Dedifferentiated amniotic fluid mesenchymal stem cell (primary cell): ENCODE measurements around the gene SLCO2A1.

Experiments
- DNase-seq: peaks from one replicate; pipeline ENCODE4 v3.0.0-alpha.2; 2016; ENCODE audit errors: extremely low spot score

Gene SLCO2A1

DNA sequence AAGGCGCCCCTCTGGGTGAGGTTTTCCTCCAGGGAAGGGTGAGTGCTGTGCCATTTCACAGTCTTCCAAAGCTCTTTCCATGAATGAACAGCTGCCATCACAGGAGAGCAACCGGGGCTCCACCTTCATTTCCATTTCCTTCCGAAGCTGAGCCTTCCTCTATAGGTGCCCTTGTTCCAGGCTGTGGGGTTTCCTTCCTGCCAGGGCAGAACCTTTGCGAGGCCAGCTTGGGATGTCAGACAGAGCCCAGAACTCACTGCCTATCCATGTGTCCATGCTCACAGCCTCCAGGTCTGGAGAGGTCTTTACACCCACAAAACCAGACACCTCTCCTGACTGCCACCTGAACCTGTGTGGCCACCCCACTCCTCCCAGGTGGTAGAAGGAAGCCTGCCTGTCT is 49.2 kb downstream of the SLCO2A1 start:
- no peak for DNase-seq

DNA sequence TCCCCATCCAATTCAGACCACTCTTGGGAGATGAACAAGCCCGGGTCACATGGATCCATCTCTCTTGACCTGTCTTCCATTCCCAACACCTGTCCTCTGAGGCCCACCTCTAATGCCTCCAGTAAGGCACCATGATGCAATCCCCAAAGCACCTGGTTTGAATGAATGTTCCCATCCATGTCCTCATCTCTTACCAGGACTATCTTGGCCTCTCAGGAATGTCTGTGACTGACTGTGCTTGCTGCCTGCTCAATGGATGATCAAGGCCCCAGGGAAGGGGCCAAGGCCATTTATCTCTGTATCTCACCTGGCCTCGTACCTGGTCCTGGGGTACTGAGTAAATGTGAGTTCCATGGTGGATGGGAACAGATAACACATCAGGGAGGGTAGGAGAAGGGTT is 49.7 kb downstream of the SLCO2A1 start:
- no peak for DNase-seq

DNA sequence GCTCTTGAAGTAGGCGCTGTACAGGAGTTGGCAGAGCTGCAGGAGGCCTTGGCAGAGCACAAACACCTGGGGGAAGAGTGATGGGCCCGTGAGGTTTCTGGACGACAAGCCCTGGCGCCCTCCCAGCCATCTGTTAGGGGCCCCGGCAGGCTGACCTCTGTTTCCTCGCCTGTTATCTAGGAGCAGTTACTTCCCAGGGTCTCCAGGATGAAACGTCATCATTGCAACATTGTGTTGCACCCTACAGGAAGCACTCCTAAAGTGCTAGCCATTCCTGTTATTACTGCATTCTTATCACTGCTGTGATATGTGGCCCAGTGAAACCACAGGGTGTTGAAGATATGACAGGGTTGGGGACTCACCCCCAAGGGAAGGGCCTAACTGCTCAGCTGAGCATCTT is 50.2 kb downstream of the SLCO2A1 start:
- DNase-seq = no peak

DNA sequence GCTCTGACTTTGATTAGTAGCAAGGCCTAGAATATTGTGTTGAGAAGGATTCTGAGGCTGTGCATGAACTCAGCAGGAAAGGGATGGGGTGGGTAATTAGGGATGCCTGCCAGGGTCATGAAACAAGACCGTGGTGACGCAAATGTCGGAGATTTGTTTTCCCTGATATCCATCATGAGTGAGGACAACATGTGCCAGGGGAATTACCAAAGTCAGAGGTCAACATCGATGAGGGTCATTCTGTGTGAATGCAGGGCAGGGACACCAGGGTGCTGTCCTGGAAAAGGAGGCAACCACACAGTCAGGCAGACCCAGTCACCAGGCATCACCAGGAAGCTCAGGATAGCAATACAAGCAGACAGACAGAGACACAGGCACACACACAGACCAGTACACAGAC is 52.2 kb downstream of the SLCO2A1 start:
- DNase-seq = no peak

DNA sequence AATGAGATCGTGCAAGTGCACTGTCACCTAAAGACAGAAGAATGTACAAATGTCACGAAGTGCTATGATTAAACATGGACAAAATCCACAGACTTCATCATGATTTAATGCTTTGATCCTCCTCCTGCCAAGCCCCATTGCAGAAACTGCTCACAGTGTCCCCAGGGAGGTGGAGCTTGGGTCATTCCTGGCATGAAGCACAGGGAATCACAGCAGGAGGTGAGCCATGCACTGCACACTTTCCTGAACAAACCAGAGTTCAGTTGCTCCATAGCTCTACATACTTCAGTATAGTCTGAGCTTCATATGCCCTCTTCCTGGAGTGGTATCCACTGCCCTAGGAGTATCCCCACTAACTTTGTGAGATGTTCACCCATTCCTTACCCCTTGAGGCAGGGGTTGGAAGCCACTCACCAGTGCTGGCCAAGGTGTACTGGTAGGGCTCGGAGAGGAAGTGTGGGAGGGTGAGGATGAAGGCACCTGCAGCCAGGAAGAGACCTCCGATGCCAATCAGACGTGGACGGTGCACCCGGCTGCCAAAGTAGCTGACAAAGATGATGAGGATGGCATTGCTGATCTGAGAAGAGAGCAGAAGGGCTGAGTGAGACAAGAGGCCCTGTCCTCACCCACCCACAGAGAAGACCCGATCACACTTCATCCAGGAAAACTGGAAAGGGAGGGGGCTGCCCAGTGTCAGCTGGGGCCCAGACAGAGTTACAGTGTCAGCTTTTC is 56.3 kb downstream of the SLCO2A1 start:
- DNase-seq = no peak

DNA sequence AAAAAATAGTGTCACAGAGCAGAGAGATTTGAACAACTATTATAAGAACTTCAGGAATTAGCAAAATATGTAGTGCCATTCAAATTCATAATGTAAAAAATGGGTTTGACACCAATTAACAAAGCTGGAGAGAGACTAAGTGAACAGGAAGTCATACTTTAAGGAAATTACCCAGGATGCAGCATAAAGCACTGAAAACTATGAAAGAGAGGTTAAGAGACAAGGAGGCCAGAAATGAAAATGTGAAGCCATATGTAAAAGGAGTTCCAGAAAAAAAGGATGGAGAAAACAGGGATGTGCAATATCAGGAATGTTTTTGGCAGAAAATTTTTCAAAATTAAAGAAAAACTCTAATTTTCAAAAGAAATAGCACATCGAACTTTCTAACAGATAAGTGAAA is 57.6 kb downstream of the SLCO2A1 start:
- no peak for DNase-seq

DNA sequence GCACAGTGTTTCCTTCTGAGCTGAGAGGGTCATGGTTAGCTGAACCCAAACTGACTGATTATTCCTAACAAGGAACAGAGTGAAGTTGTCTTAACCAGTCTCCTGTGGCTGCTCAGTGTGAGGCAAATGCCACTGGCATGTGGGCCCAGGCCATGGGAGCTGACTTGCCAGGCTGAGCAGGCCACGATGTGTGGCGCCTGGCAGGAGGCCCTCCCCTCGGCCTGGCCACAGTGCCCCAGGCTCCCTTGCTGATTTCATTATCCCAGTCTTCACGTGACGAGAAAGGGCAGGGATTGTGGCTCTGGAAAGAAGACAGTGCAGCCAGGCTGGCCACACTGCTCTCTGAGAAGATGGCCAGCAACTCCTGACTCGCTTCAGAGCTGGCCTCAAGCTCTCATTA is 58.8 kb downstream of the SLCO2A1 start:
- no peak for DNase-seq

DNA sequence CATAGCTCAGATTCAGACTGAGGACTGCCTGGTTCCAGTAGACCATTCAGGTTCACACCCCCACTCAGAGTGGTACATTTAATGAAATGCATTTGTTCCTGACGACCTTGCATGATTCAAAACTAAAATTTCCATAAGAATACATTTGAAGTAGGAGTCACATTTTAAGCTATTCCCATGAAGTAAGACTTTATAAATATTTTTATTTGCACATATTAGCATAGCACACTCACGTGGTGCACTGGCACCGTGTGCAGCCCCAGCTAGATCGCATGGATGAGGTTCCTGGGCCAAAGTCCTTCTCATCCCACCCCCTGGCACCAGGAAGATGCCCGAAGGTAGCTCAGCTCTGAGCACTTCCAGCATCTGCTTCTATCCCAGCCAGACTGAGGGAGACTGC is 59.4 kb downstream of the SLCO2A1 start:
- no peak for DNase-seq

DNA sequence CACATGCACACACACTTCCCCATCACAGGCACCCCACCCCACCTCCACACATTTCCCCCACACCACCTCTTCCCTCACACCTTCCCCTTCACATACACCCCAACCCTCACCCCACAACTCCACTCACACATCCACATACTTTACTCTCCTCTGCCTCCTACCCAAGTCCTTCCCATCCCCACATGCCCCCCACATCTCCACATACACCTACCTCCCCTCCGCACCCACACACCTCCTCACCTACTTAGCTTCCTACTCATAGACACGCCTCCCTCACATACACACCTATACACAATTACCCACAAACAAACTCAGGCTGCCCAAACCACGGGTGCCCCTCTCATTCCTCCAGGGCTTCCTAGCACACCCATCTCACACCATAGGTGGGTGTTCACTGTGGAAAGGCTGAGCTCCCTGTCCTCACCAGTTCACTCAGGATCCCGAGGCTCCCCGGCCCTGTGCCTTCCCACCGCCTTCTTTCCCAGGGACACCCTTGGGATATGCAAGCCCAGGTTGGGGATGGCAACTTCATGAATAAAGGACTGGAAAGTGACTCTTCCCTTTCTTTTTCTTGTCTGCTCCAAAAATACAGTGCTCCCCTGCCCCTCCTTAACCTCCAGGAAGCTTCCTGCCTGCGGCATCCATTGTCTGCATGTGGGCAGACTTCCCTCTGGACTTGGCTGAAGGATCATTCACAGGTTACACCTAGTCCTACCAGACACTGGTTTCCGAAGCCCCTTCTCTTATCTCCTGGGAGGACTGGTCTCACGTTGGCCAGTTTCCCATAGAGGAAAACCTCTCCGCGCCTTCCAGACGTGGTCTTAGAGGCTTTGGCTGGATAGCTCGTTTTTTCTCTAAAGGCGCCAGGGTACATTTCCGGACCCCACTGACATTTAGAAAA is 61.5 kb downstream of the SLCO2A1 start:
- no peak for DNase-seq

DNA sequence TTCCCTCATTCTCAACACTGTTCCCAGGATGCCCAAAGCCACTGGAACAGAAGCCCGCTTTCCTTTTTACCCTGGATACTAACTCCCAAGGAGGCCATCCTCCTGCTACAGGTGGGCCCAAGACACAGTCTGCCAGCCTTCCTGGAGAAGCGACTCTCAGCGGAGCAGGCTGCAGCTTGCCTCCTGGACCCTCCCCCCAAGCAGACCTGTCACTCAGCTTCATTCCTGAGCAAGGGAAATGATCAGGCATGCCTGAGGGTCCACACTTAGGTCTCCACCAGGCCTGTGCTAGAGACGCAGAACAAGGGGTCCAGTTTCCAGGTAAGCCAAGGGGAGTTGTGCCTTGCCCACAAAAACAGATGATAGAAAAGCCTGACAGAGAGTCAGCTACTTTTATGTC is 62.8 kb downstream of the SLCO2A1 start:
- DNase-seq = no peak

DNA sequence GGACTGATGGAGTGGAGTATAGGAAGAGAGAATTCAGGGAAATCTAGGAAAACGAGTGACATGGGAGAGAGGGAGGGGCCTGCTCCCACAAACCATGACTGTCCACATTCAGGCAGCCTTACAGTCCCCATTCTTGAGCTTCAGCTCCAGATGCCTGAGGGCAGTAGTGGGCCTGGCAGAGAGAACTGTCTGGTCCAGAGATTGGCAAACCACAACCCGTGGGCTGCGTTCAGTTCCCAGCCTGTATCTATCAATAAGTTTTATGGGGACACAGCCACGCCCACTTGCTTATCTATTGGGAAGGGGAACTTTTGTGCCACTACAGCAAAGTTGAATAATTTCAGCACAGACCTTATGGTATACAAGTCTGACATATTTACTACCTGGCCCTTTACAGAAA is 63.8 kb downstream of the SLCO2A1 start:
- DNase-seq = no peak

DNA sequence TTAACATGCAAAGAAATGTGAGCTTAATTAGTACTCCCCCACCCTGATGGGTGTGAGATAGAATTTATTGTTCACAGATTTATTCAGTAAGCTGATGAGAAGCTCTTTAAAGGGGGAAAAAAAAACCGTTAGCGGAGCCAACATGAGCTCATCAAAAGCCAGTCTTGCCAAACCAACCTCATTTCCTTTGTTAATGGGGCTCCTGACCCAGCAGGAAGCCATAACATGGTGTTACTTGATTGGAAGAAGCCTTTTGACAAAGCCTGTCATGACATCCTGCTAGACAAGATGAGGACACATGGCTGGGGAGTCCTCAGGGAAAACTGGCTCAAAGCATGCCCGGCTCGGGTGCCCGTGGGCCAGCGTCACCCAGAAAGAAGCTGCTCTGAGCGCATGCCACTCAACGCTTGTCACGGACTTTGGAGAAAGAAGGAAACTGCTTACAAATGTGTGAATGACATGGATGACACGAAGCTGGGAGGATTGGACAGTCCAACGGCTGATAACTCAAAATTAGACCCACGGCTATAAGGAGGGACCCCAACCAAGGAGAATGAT is 64.6 kb downstream of the SLCO2A1 start:
- no peak for DNase-seq

DNA sequence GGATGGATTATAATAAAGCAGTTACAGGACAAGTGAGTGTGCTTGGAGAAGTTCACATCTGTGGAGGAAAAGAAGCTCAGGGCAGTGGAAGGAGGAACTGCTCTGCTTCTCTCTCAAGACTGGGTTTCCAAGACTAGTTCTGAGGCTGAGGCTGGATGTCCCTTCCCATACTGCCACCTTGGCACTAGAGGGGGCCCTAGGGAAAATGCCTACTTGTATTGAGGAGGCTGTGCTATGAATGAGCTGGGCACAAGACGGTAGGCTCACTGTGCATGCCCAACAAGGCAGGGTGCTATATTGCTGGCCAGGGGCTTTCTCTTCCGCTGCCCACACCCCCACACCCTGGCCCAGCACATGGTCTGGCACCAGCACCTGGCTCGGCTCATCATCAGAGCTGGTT is 65.2 kb downstream of the SLCO2A1 start:
- DNase-seq = no peak

DNA sequence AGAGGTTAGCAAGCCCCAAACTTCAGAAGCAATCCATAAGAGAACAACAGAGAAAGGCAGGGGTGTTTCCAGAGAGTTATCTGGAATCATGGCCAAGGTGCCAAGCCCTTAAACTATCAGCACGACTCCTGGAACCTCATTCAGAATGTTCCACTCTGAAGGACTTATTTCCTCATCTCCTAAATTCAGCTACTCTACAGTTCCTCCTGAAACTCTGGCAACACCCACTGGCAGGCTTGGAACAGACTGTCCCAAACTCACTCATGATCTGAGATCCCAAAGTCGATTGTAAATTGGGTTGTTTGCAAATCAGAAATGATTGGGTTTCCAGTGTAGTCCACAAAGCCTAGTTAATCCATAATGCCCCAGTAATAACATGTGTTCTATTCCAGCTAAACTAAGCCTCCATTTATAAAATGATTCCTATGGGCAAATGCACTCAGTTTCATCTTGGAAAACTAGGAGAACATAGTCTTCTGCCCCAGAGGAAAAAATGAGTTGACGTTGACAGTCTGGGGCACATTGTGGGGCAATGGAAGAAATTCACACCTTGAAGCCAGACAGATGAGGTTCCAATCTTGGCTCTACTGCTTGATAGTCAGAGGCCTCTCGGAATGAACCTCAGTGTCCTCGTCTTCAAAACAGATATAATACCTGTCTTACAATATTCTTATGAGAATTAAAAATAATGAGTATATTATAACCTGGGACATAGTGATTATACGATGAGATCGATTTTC is 65.9 kb downstream of the SLCO2A1 start:
- DNase-seq = no peak

DNA sequence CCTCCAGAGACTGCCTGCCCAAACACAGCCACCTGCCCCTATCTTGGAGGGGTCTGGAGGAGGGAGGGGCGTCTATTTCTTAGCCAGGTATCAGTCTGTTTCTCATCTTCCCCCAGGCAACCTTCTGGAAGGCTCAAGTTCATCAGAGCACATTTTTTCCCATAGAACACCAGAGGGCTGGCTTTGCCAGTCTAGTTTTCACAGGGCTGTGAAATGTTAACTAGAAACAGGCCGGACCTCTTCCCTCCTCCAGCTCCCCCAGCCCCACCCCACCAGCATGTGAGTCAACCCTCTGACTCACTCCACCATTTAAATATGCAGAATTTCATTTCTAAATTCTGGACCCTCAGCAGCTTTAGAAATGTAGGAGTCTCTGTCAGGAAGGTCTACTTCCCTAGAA is 66.9 kb downstream of the SLCO2A1 start:
- peak; percentile 33 for DNase-seq

DNA sequence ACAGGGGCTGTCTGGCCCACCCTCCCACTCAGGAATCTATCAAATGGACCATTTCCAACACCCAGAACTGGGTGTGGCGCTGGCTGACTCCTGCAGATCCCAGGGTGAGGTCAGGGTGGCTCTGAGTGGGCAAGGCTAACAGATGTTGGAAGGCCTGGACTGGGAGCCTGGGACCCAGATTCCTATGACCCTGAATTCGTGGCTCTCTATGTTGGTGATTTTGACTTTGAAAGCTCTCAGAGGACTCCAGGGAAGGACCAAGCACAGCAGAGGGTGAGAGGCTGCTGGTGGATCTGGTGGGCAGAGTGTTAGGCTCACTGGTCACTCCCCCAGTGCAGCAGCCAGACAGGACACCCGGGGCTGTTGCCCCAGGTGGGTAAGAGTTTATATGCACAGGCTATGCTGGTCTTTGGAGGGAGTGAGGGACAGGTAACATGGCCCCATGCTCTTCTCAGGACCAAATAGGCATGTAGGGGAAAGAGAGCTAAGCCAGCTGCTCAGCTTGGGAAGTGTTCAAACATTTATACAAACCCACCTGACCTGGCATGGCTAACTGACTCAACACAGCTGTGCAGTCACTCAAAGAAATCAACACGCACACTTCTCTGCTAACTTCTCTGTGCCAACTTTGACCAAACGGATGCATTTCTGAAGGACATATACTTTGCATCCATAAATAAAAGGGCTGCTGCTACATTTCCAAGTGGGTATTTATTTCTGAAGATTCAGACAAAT is 71.5 kb downstream of the SLCO2A1 start:
- DNase-seq = no peak

DNA sequence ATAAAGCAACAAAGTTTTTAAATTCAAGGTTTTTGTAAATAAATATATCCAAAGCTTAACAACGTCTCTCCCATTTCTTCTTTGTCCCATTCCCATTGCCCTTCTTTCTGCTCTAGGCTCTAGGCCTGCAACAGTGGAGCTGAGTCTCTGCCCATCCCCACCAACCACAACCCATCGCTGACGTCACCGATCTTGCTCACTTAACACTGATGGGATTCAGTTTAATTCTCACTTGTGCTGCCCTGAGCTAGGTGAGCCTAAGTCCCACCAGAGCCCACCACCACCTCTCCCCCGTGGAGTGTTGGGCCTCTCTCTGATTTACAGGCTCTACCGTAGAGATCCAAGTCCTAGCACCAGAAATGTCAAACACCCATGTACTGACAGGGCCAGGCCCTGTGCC is 72.7 kb downstream of the SLCO2A1 start:
- DNase-seq = no peak

DNA sequence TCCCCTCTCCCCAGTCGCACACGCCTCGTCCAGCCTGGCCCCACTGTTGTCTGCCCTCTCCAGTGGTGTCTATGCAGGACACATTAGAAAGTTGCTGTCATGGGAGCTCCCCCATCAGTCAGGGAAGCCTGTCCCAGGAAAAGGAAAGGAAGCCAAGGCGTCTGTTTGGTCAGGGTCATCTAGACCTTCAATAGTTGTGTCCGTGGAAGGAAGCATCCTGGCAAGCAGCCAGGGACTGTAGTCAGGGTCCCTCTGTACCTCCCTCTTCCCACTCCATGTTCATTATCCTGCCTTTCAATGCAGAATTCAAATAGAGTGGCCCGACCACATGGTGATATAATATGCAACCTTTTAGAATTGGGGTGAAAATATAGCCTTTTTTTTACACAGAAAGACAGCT is 73.4 kb downstream of the SLCO2A1 start:
- DNase-seq = no peak

DNA sequence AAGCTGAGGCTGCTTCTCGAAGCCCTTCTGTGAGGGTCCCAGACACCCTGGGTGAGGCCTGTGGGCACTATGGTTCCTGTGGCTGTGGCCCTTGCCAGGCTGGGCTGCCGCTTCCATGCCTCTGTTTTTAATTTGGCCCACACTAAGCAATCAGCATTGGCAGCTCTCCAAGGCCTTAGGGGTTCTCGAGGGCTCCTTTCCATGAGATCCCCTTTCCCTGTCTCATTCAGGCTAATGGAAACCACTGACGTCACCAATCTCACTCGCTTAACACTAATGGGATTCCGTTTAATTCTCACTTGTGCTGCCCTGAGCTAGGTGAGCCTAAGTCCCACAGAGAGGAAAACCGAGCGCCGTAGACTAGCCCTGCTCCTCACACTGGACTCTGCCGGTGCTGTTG is 73.8 kb downstream of the SLCO2A1 start:
- no peak for DNase-seq

DNA sequence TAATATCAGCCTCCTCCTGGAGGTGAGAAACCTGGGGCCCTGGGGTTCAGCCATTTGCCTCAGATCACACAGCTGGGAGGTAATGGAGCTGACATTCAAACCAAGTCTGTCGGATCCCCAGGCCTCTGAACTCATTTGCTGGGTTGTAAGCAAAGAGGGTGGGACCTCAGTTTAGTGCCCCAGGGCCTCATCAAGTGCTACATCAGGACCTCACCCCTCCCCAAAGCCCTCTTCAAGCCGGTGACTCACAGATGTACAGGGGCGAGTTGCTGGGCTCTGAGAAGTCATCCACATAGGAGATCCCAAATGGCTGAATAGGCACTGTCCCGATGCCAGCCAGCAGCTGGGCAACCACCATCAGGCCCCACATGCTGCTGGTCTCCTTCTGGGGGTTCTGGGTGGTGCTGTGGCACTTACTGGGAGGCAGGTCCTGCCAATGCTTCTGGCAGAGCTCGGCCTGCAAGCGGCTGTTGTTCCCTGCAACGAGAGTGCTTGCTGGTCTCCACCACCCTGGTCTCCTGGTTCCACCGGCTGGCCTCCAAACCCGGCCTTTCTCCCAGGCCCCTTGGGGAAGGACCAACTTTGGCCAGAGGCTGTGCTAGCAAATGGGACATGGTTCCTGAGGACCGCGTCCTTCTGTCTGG is 74.9 kb downstream of the SLCO2A1 start:
- no peak for DNase-seq

DNA sequence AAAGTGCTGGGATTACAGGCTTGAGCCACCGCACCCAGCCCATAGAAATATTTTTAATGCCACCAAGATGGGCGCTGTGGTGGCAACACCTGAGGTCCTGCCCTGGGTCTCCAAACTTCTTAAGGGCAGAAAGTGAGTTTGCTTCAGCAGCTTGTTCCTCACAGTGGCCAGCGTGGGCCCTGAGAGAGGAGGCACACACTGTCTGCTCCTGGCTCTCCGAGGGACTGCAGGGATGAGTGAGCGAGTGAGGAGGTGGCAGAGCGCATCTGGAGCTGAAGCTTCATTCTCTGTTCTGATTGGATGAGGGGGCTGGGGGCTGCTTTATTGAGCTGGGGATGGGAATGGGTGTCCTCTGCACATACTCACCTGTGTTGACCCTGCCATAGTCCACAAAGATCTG is 76.4 kb downstream of the SLCO2A1 start:
- DNase-seq = no peak
